Naive thymus-derived CD8-positive, alpha-beta T cell (primary cell): ENCODE measurements around the gene BIRC6. TPM values are rescaled to one million over a fixed set of nuclear protein-coding genes. Genes with fewer than 3 reads are reported as not detected.

ENCODE experiments used
- ATAC-seq, 2 donors: fragments of 150-1000 bp; cut with Tn5 transposase in 1 of 2; sonication (Bioruptor Pico), chemical (Tn5 transposase) in 1 of 2; 1 replicate in 1 of 2; 2 replicates in 1 of 2; pipeline ENCODE4 v1.10.0; 2021; ENCODE audit warnings: mild to moderate bottlenecking in 2 of 2, moderate library complexity in 2 of 2
- POLR2A ChIA-PET: fragments of 350-600 bp; sonication (Branson Sonifier 250); formaldehyde crosslinking; loops from one replicate; lab custom pipeline; 2021; ENCODE audit warnings: antibody characterized with exemption; lab: Charles Lee
- DNase-seq, 10 donors: peaks; one replicate each; pipeline versions ENCODE4 v3.0.0 to v3.0.0-alpha.2; 2020 to 2022
- H3K27ac Mint-ChIP-seq, 10 donors: one replicate each; pipeline ENCODE4 v1.8.0; 2020 to 2022; ENCODE audit warnings: mild to moderate bottlenecking in 10 of 10, mixed read lengths in 10 of 10, moderate library complexity in 4 of 10, inconsistent platforms in 1 of 10
- H3K27me3 Mint-ChIP-seq, 5 donors: one replicate each; pipeline ENCODE4 v1.8.0; 2021 to 2022; ENCODE audit warnings: mixed read lengths in 5 of 5
- H3K36me3 Mint-ChIP-seq, 3 donors: one replicate each; pipeline ENCODE4 v1.8.0; 2020 to 2022; ENCODE audit warnings: mixed read lengths in 3 of 3, mild to moderate bottlenecking in 2 of 3, inconsistent platforms in 1 of 3
- H3K4me1 Mint-ChIP-seq, 4 donors: one replicate each; pipeline ENCODE4 v1.8.0; 2021 to 2022; ENCODE audit warnings: mixed read lengths in 4 of 4
- H3K4me3 Mint-ChIP-seq, 10 donors: one replicate each; pipeline ENCODE4 v1.8.0; 2020 to 2022; ENCODE audit warnings: mild to moderate bottlenecking in 10 of 10, mixed read lengths in 10 of 10, moderate library complexity in 6 of 10, inconsistent platforms in 1 of 10
- H3K9me3 Mint-ChIP-seq, 9 donors: one replicate each; pipeline ENCODE4 v1.8.0; 2020 to 2022; ENCODE audit warnings: mixed read lengths in 9 of 9, mild to moderate bottlenecking in 3 of 9, inconsistent platforms in 1 of 9, moderate library complexity in 1 of 9
- polyA plus RNA-seq, 3 donors: library from polyadenylated mRNA; unstranded; fragments of 300-500 nt; fragmentation: Illumina TruSeq; gene quantifications; one replicate each; pipeline ENCODE4 v1.2.3, GENCODE V29; 2021
- total RNA-seq, 8 experiments: library from RNA in 2 of 8; stranded (reverse) in 2 of 8; gene quantifications; one replicate each; pipeline ENCODE4 v1.2.3 and lab custom pipeline; 2021 to 2026

BIRC6 gene
- total and polyA plus RNA-seq, 5 experiments from 2014 or later, result 17.9 to 137 (median 28.1) TPM

DNA sequence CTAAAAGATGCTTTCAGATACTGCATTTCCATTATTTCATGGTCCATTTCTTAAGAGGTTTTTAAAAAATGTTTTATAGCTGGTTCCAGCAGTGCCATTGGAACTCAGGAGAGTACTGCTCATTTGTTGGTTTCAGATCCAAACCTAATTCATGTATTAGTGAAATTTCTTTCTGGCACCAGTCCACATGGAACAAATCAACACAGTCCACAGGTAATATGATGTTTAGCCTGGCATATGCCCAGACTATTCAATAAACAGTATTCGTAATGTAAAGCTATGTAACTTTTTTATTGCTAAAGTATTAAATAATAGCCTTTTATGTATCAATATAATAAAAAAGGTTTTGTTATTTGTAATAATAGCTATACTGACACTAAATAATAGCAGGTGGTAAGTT, 134.5 kb downstream of the BIRC6 start:
- ATAC-seq (no peak), DNase-seq (no peak)
- Mint-ChIP-seq H3K36me3 (peaks cover 0 to 68% (median 4%) of the 10 kb centered on the region in 3 donors), H3K9me3 (no peaks in the 10 kb centered on the region), H3K27me3 (no peaks in the 10 kb centered on the region), H3K27ac (peak overlapping the region in 2 of 10 donors; percentile 40 to 64), H3K4me3 (no peak overlapping the region), H3K4me1 (no peaks in the 10 kb centered on the region)
- POLR2A ChIA-PET, result no interaction called here

DNA sequence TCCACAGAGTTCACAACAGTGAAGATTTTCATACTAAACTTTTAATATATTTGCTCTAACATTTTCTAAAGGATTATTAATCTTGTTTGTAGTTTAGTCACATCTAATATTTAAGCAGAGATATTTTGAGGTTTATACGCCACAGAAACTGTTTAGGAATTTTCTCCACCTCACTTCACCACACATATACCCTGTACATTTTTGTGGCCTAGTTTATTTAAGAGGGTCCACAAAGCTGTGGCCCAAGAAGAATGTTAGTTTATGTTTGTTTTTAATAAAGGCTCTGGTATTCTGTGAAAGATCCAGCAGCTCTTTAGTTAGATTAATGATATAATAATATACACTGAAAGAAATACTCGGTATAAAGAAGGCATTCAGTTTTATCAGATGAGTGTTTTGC, 138.3 kb downstream of the BIRC6 start:
- ATAC-seq, result no peak
- DNase-seq, result no peak
- no peaks in the 10 kb centered on the region for H3K9me3 Mint-ChIP-seq
- no peaks in the 10 kb centered on the region for H3K27me3 Mint-ChIP-seq
- peaks cover 0 to 76% (median 10%) of the 10 kb centered on the region in 3 donors for H3K36me3 Mint-ChIP-seq
- no peak overlapping the region for H3K4me3 Mint-ChIP-seq
- H3K4me1 Mint-ChIP-seq, result peaks cover 0 to 17% (median 3%) of the 10 kb centered on the region in 4 donors
- POLR2A ChIA-PET, result no interaction called here
- H3K27ac Mint-ChIP-seq, result peak overlapping the region in 2 of 10 donors; percentile 25 to 61

DNA sequence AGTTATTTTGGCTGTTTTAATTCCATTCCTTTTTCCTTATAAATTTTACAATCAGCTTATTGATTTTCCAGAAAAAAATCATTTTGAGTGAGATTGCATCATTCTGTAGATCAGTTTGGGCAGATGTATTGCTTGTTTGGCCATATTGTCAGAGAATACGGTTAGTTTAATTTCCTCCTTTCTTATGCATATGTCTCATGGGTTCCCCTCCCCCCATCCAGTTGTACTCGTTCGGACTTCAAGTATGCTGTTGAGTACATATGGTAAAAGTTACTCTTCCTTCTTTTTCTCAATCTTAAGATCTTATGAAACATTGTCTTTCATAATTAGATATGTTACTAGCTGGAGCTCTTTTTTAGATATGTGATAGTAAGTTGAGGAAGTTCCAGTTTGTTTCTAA, 139.8 kb downstream of the BIRC6 start:
- H3K27ac Mint-ChIP-seq, result peak overlapping the region in 6 of 10 donors; percentile 10 to 87 (median 60)

DNA sequence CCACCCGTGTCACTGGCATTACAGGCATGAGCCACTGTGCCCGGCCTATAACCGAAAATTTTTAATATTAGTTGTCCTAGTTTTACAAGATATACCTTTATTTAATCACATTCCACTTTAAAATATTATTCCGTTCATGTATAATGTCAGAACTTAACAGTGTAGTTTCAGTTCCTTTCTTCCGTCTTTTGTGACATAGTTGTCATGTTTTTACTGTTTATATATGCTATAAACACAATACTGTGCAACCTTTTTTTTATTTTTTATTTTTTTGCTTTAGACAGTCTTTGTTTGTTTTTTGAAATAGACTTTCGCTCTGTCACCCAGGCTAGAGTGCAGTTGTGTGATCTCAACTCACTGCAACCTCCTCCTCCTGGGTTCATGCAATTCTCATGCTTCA, 141.5 kb downstream of the BIRC6 start:
- ATAC-seq, result no peak

More for the DNA sequence above, 139.8 kb downstream of the BIRC6 start:
- Mint-ChIP-seq H3K9me3 (no peaks in the 10 kb centered on the region), H3K4me1 (peaks cover 0 to 17% (median 3%) of the 10 kb centered on the region in 4 donors), H3K4me3 (no peak overlapping the region), H3K36me3 (peaks cover 0 to 78% (median 12%) of the 10 kb centered on the region in 3 donors), H3K27me3 (no peaks in the 10 kb centered on the region)
- DNase-seq (no peak), ATAC-seq (no peak)
- POLR2A ChIA-PET, result no interaction called here

DNA sequence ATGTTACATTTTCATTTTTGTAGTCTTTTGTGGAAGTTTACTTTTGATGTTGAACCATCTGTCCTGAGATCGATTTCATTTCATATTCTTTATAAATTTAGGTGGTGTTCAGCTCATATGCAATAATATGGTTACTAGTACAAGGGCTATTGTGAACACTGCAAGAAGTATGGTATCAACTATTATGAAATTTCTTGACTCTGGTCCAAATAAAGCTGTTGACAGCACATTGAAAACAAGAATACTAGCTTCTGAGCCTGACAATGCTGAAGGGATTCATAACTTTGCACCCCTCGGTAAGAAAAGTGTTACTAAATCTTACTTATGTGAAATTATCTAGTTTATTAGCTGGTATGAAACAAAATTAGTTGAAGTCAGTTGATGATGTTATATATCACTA, 146.1 kb downstream of the BIRC6 start:
- POLR2A ChIA-PET, result no interaction called here
- Mint-ChIP-seq H3K27me3 (no peaks in the 10 kb centered on the region), H3K9me3 (no peaks in the 10 kb centered on the region), H3K36me3 (peaks cover 0 to 87% (median 26%) of the 10 kb centered on the region in 3 donors), H3K27ac (no peak overlapping the region), H3K4me3 (no peak overlapping the region), H3K4me1 (peaks cover 0 to 16% (median 2%) of the 10 kb centered on the region in 4 donors)
- DNase-seq (no peak), ATAC-seq (no peak)

More for the DNA sequence above, 141.5 kb downstream of the BIRC6 start:
- POLR2A ChIA-PET, result no interaction called here
- no peaks in the 10 kb centered on the region for H3K9me3 Mint-ChIP-seq
- H3K36me3 Mint-ChIP-seq, result peaks cover 0 to 88% (median 21%) of the 10 kb centered on the region in 3 donors
- no peaks in the 10 kb centered on the region for H3K27me3 Mint-ChIP-seq
- H3K4me3 Mint-ChIP-seq, result no peak overlapping the region
- H3K27ac Mint-ChIP-seq, result peak overlapping the region in 2 of 10 donors; percentile 57 to 63
- no peak for DNase-seq
- H3K4me1 Mint-ChIP-seq, result peaks cover 0 to 17% (median 3%) of the 10 kb centered on the region in 4 donors

GRCh38 chr2:32504877-32505478, 148.2 kb downstream of the BIRC6 start:
- H3K9me3 Mint-ChIP-seq, result no peaks in the 10 kb centered on the region
- H3K27ac Mint-ChIP-seq, result peak overlapping the region in 1 of 10 donors; percentile 47
- DNase-seq, result no peak
- POLR2A ChIA-PET, result no interaction called here
- peaks cover 0 to 7% (median 1%) of the 10 kb centered on the region in 4 donors for H3K4me1 Mint-ChIP-seq
- no peak overlapping the region for H3K4me3 Mint-ChIP-seq
- ATAC-seq, result no peak
- H3K27me3 Mint-ChIP-seq, result no peaks in the 10 kb centered on the region
- H3K36me3 Mint-ChIP-seq, result peaks cover 3 to 85% (median 30%) of the 10 kb centered on the region in 3 donors

- H3K4me1 Mint-ChIP-seq, result peaks cover 0 to 7% (median 2%) of the 10 kb centered on the region in 4 donors
- H3K27ac Mint-ChIP-seq, result peak overlapping the region in 3 of 10 donors; percentile 7 to 65 (median 14)
- H3K4me3 Mint-ChIP-seq, result no peak overlapping the region
- H3K27me3 Mint-ChIP-seq, result no peaks in the 10 kb centered on the region
- ATAC-seq, result no peak
- no peaks in the 10 kb centered on the region for H3K9me3 Mint-ChIP-seq
- POLR2A ChIA-PET, result no interaction called here
- H3K36me3 Mint-ChIP-seq, result peaks cover 7 to 84% (median 35%) of the 10 kb centered on the region in 3 donors
- no peak for DNase-seq
These were observed 149.6 kb downstream of the BIRC6 start for GRCh38 chr2:32506446-32506845.

GRCh38 chr2:32514946-32515345, 158.1 kb downstream of the BIRC6 start:
- H3K9me3 Mint-ChIP-seq, result no peaks in the 10 kb centered on the region
- H3K4me3 Mint-ChIP-seq, result no peak overlapping the region
- DNase-seq (no peak), ATAC-seq (no peak)
- no peaks in the 10 kb centered on the region for H3K27me3 Mint-ChIP-seq
- POLR2A ChIA-PET, result no interaction called here
- H3K4me1 Mint-ChIP-seq, result peaks cover 0 to 2% (median 0%) of the 10 kb centered on the region in 4 donors
- H3K36me3 Mint-ChIP-seq, result peaks cover 10 to 85% (median 27%) of the 10 kb centered on the region in 3 donors
- peak overlapping the region in 1 of 10 donors; percentile 73 for H3K27ac Mint-ChIP-seq

DNA sequence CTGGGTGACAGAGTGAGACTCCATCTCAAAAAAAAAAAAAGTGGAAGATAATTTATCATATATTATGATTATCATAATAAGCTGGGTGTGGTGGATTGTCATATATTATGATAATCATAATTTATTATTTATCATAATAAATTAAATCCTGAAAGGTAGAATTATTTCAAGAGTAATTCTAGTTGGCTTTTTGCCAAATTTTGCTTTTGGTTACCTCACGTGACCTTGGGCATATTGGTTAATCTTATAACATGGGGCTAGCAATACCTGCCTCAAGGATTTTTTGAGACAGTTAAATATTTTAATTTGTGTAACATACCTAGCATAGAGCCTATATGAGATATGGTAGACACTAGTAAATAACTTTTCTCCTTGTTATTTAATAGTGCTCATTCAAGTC, 159.7 kb downstream of the BIRC6 start:
- no peak overlapping the region for H3K4me3 Mint-ChIP-seq
- H3K27ac Mint-ChIP-seq, result no peak overlapping the region
- H3K36me3 Mint-ChIP-seq, result peaks cover 6 to 86% (median 23%) of the 10 kb centered on the region in 3 donors
- no peaks in the 10 kb centered on the region for H3K27me3 Mint-ChIP-seq
- H3K9me3 Mint-ChIP-seq, result no peaks in the 10 kb centered on the region
- POLR2A ChIA-PET, result no interaction called here
- no peak for DNase-seq
- ATAC-seq, result no peak
- no peaks in the 10 kb centered on the region for H3K4me1 Mint-ChIP-seq

DNA sequence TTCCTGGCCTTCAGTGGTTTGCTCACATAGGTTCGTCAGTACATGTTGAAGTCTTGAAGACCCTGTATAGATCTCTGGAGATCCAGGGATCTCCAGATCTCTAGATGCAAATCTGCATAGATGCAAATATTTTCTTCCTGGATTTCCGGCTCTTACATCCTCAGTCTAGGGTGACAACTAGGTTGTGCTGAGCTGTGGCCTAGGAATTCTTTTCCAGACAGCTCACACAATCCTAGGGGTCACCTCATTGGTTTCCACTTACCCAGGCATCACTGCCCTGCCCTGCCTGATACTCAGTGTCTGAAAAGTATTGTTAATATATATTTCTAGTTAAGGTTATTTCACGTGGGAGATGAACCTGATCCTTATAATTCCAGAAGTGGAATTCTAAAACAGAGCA, 165.9 kb downstream of the BIRC6 start:
- no peak for ATAC-seq
- peak overlapping the region in 1 of 10 donors; percentile 70 for H3K27ac Mint-ChIP-seq
- no peaks in the 10 kb centered on the region for H3K27me3 Mint-ChIP-seq
- H3K36me3 Mint-ChIP-seq, result peaks cover 13 to 85% (median 41%) of the 10 kb centered on the region in 3 donors
- H3K9me3 Mint-ChIP-seq, result no peaks in the 10 kb centered on the region
- H3K4me1 Mint-ChIP-seq, result no peaks in the 10 kb centered on the region
- H3K4me3 Mint-ChIP-seq, result no peak overlapping the region
- no peak for DNase-seq
- POLR2A ChIA-PET, result no interaction called here

- Mint-ChIP-seq H3K9me3 (no peaks in the 10 kb centered on the region), H3K36me3 (peaks cover 8 to 84% (median 40%) of the 10 kb centered on the region in 3 donors), H3K4me1 (no peaks in the 10 kb centered on the region), H3K27ac (no peak overlapping the region), H3K27me3 (no peaks in the 10 kb centered on the region), H3K4me3 (no peak overlapping the region)
- no peak for ATAC-seq
- POLR2A ChIA-PET, result no interaction called here
- no peak for DNase-seq
These were observed 166.9 kb downstream of the BIRC6 start for GRCh38 chr2:32523686-32524085.

- no peaks in the 10 kb centered on the region for H3K27me3 Mint-ChIP-seq
- H3K27ac Mint-ChIP-seq, result peak overlapping the region in 1 of 10 donors; percentile 38
- POLR2A ChIA-PET, result interaction anchor here (0.6 kb wide), 1 partner anchor 496 kb away, joined by 3 read pairs; no protein-coding TSS in a partner anchor
- H3K4me3 Mint-ChIP-seq, result no peak overlapping the region
- H3K9me3 Mint-ChIP-seq, result no peaks in the 10 kb centered on the region
- DNase-seq (no peak), ATAC-seq (no peak)
- peaks cover 11 to 90% (median 43%) of the 10 kb centered on the region in 3 donors for H3K36me3 Mint-ChIP-seq
- H3K4me1 Mint-ChIP-seq, result peaks cover 0 to 7% (median 0%) of the 10 kb centered on the region in 4 donors
These were observed 175.5 kb downstream of the BIRC6 start for GRCh38 chr2:32532341-32532740.

DNA sequence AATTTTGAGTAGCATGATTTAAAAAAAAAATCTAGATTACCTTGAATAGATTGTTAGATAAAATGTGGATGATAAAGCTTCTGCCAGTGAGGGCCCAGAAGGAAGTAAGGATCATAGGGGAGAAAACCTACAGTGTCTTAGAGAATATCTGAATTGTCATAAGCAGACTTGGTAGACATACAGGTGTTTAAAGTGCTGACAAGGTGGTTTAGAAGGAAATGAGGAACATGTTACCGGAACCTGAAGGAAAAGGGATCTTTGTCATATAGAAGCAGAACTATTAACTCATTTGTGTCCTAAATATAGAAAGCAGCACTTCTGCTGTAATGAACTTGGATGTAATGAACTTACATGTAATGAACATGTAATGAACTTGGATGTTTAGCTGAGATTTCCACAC, 176.1 kb downstream of the BIRC6 start:
- DNase-seq (no peak), ATAC-seq (no peak)
- no peak overlapping the region for H3K4me3 Mint-ChIP-seq
- H3K36me3 Mint-ChIP-seq, result peaks cover 11 to 86% (median 38%) of the 10 kb centered on the region in 3 donors
- POLR2A ChIA-PET, result no interaction called here
- H3K9me3 Mint-ChIP-seq, result no peaks in the 10 kb centered on the region
- peaks cover 0 to 7% (median 0%) of the 10 kb centered on the region in 4 donors for H3K4me1 Mint-ChIP-seq
- H3K27ac Mint-ChIP-seq, result peak overlapping the region in 4 of 10 donors; percentile 2 to 44 (median 36)
- H3K27me3 Mint-ChIP-seq, result no peaks in the 10 kb centered on the region
